Spinal cord (tissue), 10 donors: ENCODE measurements around the gene NAV2. TPM values are rescaled to one million over a fixed set of nuclear protein-coding genes. Genes with fewer than 3 reads are reported as not detected.
A peak's percentile ranks its signal among the peaks of the same experiment; 100 is the strongest.

Experiments used
- DNase-seq, 6 donors: peaks; one replicate each; pipeline versions ENCODE4 v3.0.0 to v3.0.0-alpha.2; 2013 to 2015; ENCODE audit warnings: low spot score in 6 of 6, low read depth in 4 of 6
- H3K27ac ChIP-seq: one replicate; pipeline ENCODE4 v1.5.1; 2013; ENCODE audit warnings: low read depth, low read length, control low read depth
- H3K27me3 ChIP-seq: one replicate; pipeline ENCODE4 v1.6.1; 2013; ENCODE audit warnings: low read length; ENCODE audit not compliant: control insufficient read depth, insufficient read depth
- H3K36me3 ChIP-seq: one replicate; pipeline ENCODE4 v1.6.1; 2013; ENCODE audit warnings: low read length; ENCODE audit not compliant: control insufficient read depth, insufficient read depth
- H3K4me1 ChIP-seq: one replicate; pipeline ENCODE4 v1.6.1; 2013; ENCODE audit warnings: low read length; ENCODE audit not compliant: control insufficient read depth, insufficient read depth
- H3K4me3 ChIP-seq: one replicate; pipeline ENCODE4 v1.5.1; 2013; ENCODE audit warnings: low read depth, low read length, control low read depth
- H3K9me3 ChIP-seq: one replicate; pipeline ENCODE4 v1.6.1; 2013; ENCODE audit warnings: low read length; ENCODE audit not compliant: control insufficient read depth, insufficient read depth
- WGBS: methylation state at CpG from one replicate; pipeline ENCODE4 v1.1.5; 2013; ENCODE audit warnings: missing lambda C conversion rate; ENCODE audit not compliant: insufficient coverage; 5-methylcytosine and 5-hydroxymethylcytosine counted together
- polyA plus RNA-seq, 2 donors: library from polyadenylated mRNA; unstranded; fragments of 120-200 nt; gene quantifications; one replicate each; pipeline ENCODE4 v1.2.1, GENCODE V29; 2013; ENCODE audit not compliant: insufficient read length in 2 of 2
- total RNA-seq, 2 donors: library from RNA; depleted of rRNA in 1 of 2; stranded (reverse); fragments of 120-200 nt in 1 of 2; fragments of >200 nt in 1 of 2; gene quantifications; one replicate each; pipeline versions ENCODE4 v1.2.3 to v1.2.4, GENCODE V29; 2013 to 2014
- donor health status: healthy.

NAV2 gene
- total and polyA plus RNA-seq, 4 donors, result 23.4 to 50.1 (median 30.4) TPM

- Histone ChIP-seq H3K9me3 (no peaks in the 10 kb centered on the region), H3K4me3 (no peak overlapping the region), H3K27ac (no peak overlapping the region), H3K36me3 (no peaks in the 10 kb centered on the region), H3K4me1 (peaks cover 24% of the 10 kb centered on the region), H3K27me3 (no peaks in the 10 kb centered on the region)
- WGBS, result no CpG with 5 or more reads among the region's 1 CpG
- DNase-seq, result no peak
These were observed 82.4 kb downstream of the NAV2 start for GRCh38 chr11:19795082-19795481.

- Histone ChIP-seq H3K9me3 (no peaks in the 10 kb centered on the region), H3K4me3 (no peak overlapping the region), H3K36me3 (no peaks in the 10 kb centered on the region), H3K4me1 (no peaks in the 10 kb centered on the region), H3K27me3 (no peaks in the 10 kb centered on the region), H3K27ac (no peak overlapping the region)
- peak in 1 of 6 donors; percentile 31 for DNase-seq
- no CpG with 5 or more reads among the region's 2 CpGs for WGBS
These were observed 87.5 kb downstream of the NAV2 start for GRCh38 chr11:19800162-19800561.

GRCh38 chr11:19800714-19801519, 88.3 kb downstream of the NAV2 start:
- Histone ChIP-seq H3K4me3 (no peak overlapping the region), H3K27me3 (no peaks in the 10 kb centered on the region), H3K4me1 (no peaks in the 10 kb centered on the region), H3K9me3 (no peaks in the 10 kb centered on the region), H3K27ac (no peak overlapping the region), H3K36me3 (no peaks in the 10 kb centered on the region)
- DNase-seq, result no peak
- 82% methylated on average over 1 of the region's 4 CpGs for WGBS

GRCh38 chr11:19802773-19803293, 90.2 kb downstream of the NAV2 start:
- H3K36me3 ChIP-seq, result no peaks in the 10 kb centered on the region
- no peak for DNase-seq
- no peaks in the 10 kb centered on the region for H3K4me1 ChIP-seq
- no peak overlapping the region for H3K27ac ChIP-seq
- H3K9me3 ChIP-seq, result no peaks in the 10 kb centered on the region
- no peaks in the 10 kb centered on the region for H3K27me3 ChIP-seq
- 100% methylated on average over 2 of the region's 4 CpGs for WGBS
- H3K4me3 ChIP-seq, result no peak overlapping the region

GRCh38 chr11:19803506-19803998, 90.9 kb downstream of the NAV2 start:
- no peaks in the 10 kb centered on the region for H3K27me3 ChIP-seq
- 82% methylated on average over 3 of the region's 3 CpGs for WGBS
- DNase-seq, result no peak
- H3K27ac ChIP-seq, result no peak overlapping the region
- H3K4me1 ChIP-seq, result no peaks in the 10 kb centered on the region
- H3K4me3 ChIP-seq, result no peak overlapping the region
- H3K36me3 ChIP-seq, result no peaks in the 10 kb centered on the region
- no peaks in the 10 kb centered on the region for H3K9me3 ChIP-seq

- 52% methylated on average over 2 of the region's 5 CpGs for WGBS
- H3K27ac ChIP-seq, result no peak overlapping the region
- no peak for DNase-seq
- no peak overlapping the region for H3K4me3 ChIP-seq
- no peaks in the 10 kb centered on the region for H3K4me1 ChIP-seq
- H3K9me3 ChIP-seq, result no peaks in the 10 kb centered on the region
- H3K27me3 ChIP-seq, result no peaks in the 10 kb centered on the region
- H3K36me3 ChIP-seq, result no peaks in the 10 kb centered on the region
These were observed 92.7 kb downstream of the NAV2 start for GRCh38 chr11:19805376-19805775.

GRCh38 chr11:19805827-19806226, 93.2 kb downstream of the NAV2 start:
- Histone ChIP-seq H3K4me3 (no peak overlapping the region), H3K27ac (no peak overlapping the region), H3K36me3 (no peaks in the 10 kb centered on the region), H3K27me3 (no peaks in the 10 kb centered on the region), H3K4me1 (no peaks in the 10 kb centered on the region), H3K9me3 (no peaks in the 10 kb centered on the region)
- 40% methylated on average over 1 of the region's 2 CpGs for WGBS
- no peak for DNase-seq

- Histone ChIP-seq H3K4me3 (no peak overlapping the region), H3K9me3 (no peaks in the 10 kb centered on the region), H3K4me1 (no peaks in the 10 kb centered on the region), H3K27me3 (no peaks in the 10 kb centered on the region), H3K36me3 (no peaks in the 10 kb centered on the region), H3K27ac (no peak overlapping the region)
- 100% methylated on average over 1 of the region's 2 CpGs for WGBS
- no peak for DNase-seq
These were observed 93.6 kb downstream of the NAV2 start for GRCh38 chr11:19806251-19806650.

GRCh38 chr11:19808076-19808911, 95.7 kb downstream of the NAV2 start:
- no peaks in the 10 kb centered on the region for H3K9me3 ChIP-seq
- peak in 1 of 6 donors; percentile 34 for DNase-seq
- peaks cover 3% of the 10 kb centered on the region for H3K4me1 ChIP-seq
- no peak overlapping the region for H3K4me3 ChIP-seq
- H3K27ac ChIP-seq, result no peak overlapping the region
- no peaks in the 10 kb centered on the region for H3K27me3 ChIP-seq
- WGBS, result no CpG with 5 or more reads among the region's 1 CpG
- H3K36me3 ChIP-seq, result no peaks in the 10 kb centered on the region
